T-cell (primary cell): Measurements from ENCODE around the gene SUSD1. TPM values are rescaled to one million over a fixed set of nuclear protein-coding genes. Genes with fewer than 3 reads are reported as not detected.
A peak's percentile ranks its signal among the peaks of the same experiment; 100 is the strongest.

Experiments used
- ATAC-seq, 4 experiments: fragments of 200-7000 bp in 3 of 4; fragments of 150-1000 bp in 1 of 4; cut with Tn5 transposase; replicated peaks in 1 of 4; 1 replicate in 3 of 4; 2 replicates in 1 of 4; pipeline ENCODE4 v1.10.0; 2021; ENCODE audit warnings: moderate library complexity in 3 of 4, mild to moderate bottlenecking in 2 of 4, moderate number of reproducible peaks in 1 of 4
- CTCF ChIA-PET, 2 donors: fragments of 300-600 bp; sonication (Branson Sonifier 250); formaldehyde crosslinking; loops; one replicate each; lab custom pipeline; 2022; ENCODE audit warnings: antibody characterized with exemption in 2 of 2; lab: Charles Lee
- POLR2A ChIA-PET, 2 donors: fragments of 300-600 bp; sonication (Branson Sonifier 250); formaldehyde crosslinking; loops; one replicate each; lab custom pipeline; 2022; ENCODE audit warnings: antibody characterized with exemption in 2 of 2; lab: Charles Lee
- DNase-seq, 35 experiments: peaks; one replicate each; pipeline versions ENCODE4 v3.0.0 to v3.0.0-alpha.2; 2013 to 2023
- H3K27ac ChIP-seq: one replicate; pipeline ENCODE4 v1.5.1; 2013; ENCODE audit warnings: low read length
- H3K27me3 ChIP-seq, 2 experiments: replicated peaks in 1 of 2; 1 replicate in 1 of 2; 2 replicates in 1 of 2; pipeline versions ENCODE4 v1.6.1 to v1.7.0; 2013; ENCODE audit warnings: low read length in 1 of 2, mixed read lengths in 1 of 2; ENCODE audit not compliant: control insufficient read depth in 2 of 2, insufficient read depth in 2 of 2; ENCODE audit errors: extremely low read depth in 1 of 2
- H3K36me3 ChIP-seq, 2 donors: 1 replicate in 1 of 2; 2 replicates in 1 of 2; pipeline versions ENCODE4 v1.6.1 to v1.7.0; 2013; ENCODE audit warnings: low read length in 1 of 2; ENCODE audit not compliant: control insufficient read depth in 2 of 2, insufficient read depth in 1 of 2; ENCODE audit errors: extremely low read depth in 1 of 2
- H3K4me1 ChIP-seq, 2 experiments: 1 replicate in 1 of 2; 2 replicates in 1 of 2; pipeline versions ENCODE4 v1.6.1 to v1.7.0; 2013; ENCODE audit warnings: low read length in 2 of 2, mixed read lengths in 1 of 2; ENCODE audit not compliant: insufficient read depth in 2 of 2, control insufficient read depth in 1 of 2; ENCODE audit errors: extremely low read depth in 1 of 2
- H3K4me3 ChIP-seq, 2 donors: 1 replicate in 1 of 2; 2 replicates in 1 of 2; pipeline versions ENCODE4 v1.5.1 to v1.7.0; 2013; ENCODE audit warnings: mild to moderate bottlenecking in 2 of 2, low read length in 1 of 2, moderate library complexity in 1 of 2; ENCODE audit not compliant: control insufficient read depth in 1 of 2; ENCODE audit errors: extremely low read depth in 1 of 2
- H3K9me3 ChIP-seq: 2 replicates; pipeline ENCODE4 v1.7.0; 2013
- H3K27ac Mint-ChIP-seq, 2 donors: one replicate each; pipeline ENCODE4 v1.8.0; 2020 to 2021; ENCODE audit warnings: mild to moderate bottlenecking in 2 of 2, mixed read lengths in 2 of 2
- H3K27me3 Mint-ChIP-seq, 2 donors: one replicate each; pipeline ENCODE4 v1.8.0; 2021 to 2022; ENCODE audit warnings: mixed read lengths in 2 of 2
- H3K36me3 Mint-ChIP-seq: one replicate; pipeline ENCODE4 v1.8.0; 2021; ENCODE audit warnings: mixed read lengths
- H3K4me1 Mint-ChIP-seq, 3 donors: one replicate each; pipeline ENCODE4 v1.8.0; 2020 to 2022; ENCODE audit warnings: mixed read lengths in 3 of 3, mild to moderate bottlenecking in 1 of 3
- H3K4me3 Mint-ChIP-seq, 3 donors: one replicate each; pipeline ENCODE4 v1.8.0; 2020 to 2022; ENCODE audit warnings: mild to moderate bottlenecking in 3 of 3, mixed read lengths in 3 of 3, moderate library complexity in 3 of 3
- H3K9me3 Mint-ChIP-seq, 3 donors: one replicate each; pipeline ENCODE4 v1.8.0; 2020 to 2022; ENCODE audit warnings: mixed read lengths in 3 of 3
- WGBS: methylation state at CpG from one replicate; pipeline ENCODE4 v1.1.5; 2013; ENCODE audit warnings: missing lambda C conversion rate; ENCODE audit not compliant: insufficient coverage; 5-methylcytosine and 5-hydroxymethylcytosine counted together
- total RNA-seq, 35 experiments: library from RNA in 6 of 35; stranded (reverse) in 6 of 35; fragments of 120-200 nt in 1 of 35; gene quantifications; one replicate each; pipeline versions ENCODE4 v1.2.1 to v1.2.4 and lab custom pipeline; 2013 to 2026

SUSD1 gene
- total RNA-seq, 5 donors from 2014 or later (not counting 1 experiment from before 2014, with no cell fraction given), result 5.6 to 17.5 (median 7.9) TPM

DNA sequence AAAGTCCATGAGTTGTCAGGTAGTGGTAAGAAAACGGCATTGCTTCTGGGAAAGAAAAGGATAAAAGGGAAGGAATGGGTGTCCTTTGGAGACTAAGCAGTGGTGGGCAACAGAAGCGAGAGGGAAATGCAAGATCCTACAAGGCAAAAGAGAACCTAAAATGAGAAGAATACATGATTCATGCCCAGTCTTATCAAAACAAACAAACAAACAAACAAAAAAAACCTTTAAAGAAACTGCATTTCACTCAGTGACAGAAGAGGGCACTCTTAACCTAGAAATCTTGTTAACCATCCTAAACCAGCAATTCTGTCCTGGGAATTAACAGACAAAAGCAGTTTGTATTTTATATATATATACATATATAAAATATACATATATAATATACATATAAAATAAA is 88.5 kb downstream of the SUSD1 start:
- H3K9me3 ChIP-seq, result no peaks in the 10 kb centered on the region
- Mint-ChIP-seq H3K27ac (no peak overlapping the region), H3K27me3 (no peaks in the 10 kb centered on the region), H3K9me3 (no peaks in the 10 kb centered on the region), H3K36me3 (peaks cover 40% of the 10 kb centered on the region), H3K4me1 (no peaks in the 10 kb centered on the region), H3K4me3 (no peak overlapping the region)
- ATAC-seq (no peak), DNase-seq (peak in 1 of 35 experiments; percentile 44)
- WGBS, result 100% methylated on average over 1 of the region's 2 CpGs
- POLR2A ChIA-PET, result interaction anchor here in 1 of 2 donors (0.6 kb wide), 1 partner anchor 226 kb away, joined by 3 read pairs; no protein-coding TSS in a partner anchor
- H3K27ac ChIP-seq, result no peak overlapping the region
- no peaks in the 10 kb centered on the region for H3K27me3 ChIP-seq
- H3K4me3 ChIP-seq, result no peak overlapping the region
- no peaks in the 10 kb centered on the region for H3K4me1 ChIP-seq
- CTCF ChIA-PET, result interaction anchor here (0.7 to 1.5 kb wide), 5 partner anchors 12 to 328 kb away, joined by 3 to 8 read pairs (median 4); no protein-coding TSS in a partner anchor
- H3K36me3 ChIP-seq, result no peaks in the 10 kb centered on the region

DNA sequence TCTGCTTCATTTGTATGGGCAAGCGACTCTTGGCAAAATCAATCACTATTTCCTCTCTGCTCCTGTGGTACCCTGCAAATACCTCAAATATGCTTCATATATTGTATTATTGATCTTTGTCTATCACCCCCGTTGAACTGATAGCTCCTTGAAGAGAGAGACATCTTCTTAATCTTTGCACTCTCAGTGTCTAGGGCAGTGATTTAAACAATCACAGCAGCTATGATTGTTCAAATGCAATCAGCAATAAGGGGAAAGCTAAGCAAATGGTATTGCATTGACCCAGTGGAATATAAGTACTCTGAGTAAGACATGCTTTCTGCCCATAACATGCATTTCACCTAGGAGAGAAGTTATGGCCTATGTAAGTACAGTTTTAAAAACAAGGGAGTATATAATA is 90.2 kb downstream of the SUSD1 start:
- Mint-ChIP-seq H3K4me1 (no peaks in the 10 kb centered on the region), H3K27me3 (no peaks in the 10 kb centered on the region), H3K27ac (no peak overlapping the region), H3K4me3 (no peak overlapping the region), H3K36me3 (peaks cover 45% of the 10 kb centered on the region), H3K9me3 (no peaks in the 10 kb centered on the region)
- Histone ChIP-seq H3K4me3 (no peak overlapping the region), H3K4me1 (no peaks in the 10 kb centered on the region), H3K27me3 (no peaks in the 10 kb centered on the region), H3K9me3 (no peaks in the 10 kb centered on the region), H3K36me3 (no peaks in the 10 kb centered on the region), H3K27ac (no peak overlapping the region)
- CTCF ChIA-PET, result interaction anchor here (0.6 to 1.4 kb wide), 8 partner anchors 10 to 489 kb away, joined by 3 to 7 read pairs (median 4); no protein-coding TSS in a partner anchor
- WGBS, result no CpG with 5 or more reads among the region's 2 CpGs
- POLR2A ChIA-PET, result no interaction called here
- ATAC-seq, result no peak
- DNase-seq, result no peak

DNA sequence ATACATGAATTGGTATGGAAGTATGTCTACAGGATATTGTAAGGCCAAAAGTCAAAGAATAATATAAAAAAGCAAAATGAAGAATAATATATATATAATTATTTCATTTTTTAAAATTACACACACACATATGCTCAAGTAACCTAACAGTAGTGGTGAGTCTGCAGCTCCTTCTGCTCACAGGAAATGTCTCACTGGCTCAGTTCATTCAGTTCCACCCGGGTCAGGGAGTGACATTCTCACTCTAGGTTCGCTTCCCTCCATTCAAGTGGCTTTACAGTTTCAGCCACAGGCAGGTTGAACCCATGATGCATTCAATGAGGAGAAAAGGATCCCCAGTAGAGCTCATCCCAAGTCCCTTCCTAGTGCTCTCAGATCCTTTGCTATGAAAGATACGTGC is 90.8 kb downstream of the SUSD1 start:
- no peak overlapping the region for H3K4me3 ChIP-seq
- no peak overlapping the region for H3K27ac Mint-ChIP-seq
- CTCF ChIA-PET, result interaction anchor here (0.6 to 1.4 kb wide), 7 partner anchors 10 to 488 kb away, joined by 3 to 7 read pairs (median 4); no protein-coding TSS in a partner anchor

DNA sequence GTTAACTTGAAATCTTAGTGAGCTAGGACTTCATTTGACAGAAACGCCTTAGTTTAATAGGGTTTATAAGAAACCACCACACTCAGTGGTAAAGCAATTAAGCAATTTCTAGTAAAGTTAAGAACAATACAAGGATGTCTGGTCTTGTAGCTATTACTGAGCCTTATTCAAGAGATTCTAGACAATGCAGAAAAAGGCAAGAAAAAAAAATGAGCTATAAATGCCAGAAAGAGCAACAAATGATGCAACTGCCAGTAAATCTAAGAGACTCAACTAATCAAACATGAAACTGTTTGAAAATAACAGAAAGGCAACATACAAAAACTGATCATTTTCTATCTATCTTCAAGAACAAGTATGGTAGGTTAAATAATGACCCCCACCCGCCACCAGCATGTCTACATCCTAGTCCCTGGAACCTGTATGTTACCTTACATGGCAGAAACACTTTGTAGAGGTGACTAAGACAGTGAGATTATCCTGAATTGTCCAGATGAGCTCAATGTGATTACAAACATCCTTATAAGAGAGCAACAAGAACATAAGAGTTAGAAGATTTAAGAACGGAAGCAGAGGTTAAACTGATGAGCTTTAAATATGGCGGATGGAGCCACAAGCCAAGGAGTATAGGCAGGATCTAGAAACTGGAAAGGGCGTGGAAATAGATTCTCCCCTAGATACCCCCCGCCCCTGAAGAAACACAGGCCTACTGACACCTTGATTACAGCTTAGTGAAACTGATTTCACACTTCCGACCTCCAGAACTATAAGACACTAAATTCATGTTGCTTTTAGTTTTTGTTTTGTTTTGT is 93.0 kb downstream of the SUSD1 start:
- ChIA-PET CTCF (interaction anchor here (0.6 to 1.0 kb wide), 5 partner anchors 20 to 394 kb away, joined by 3 to 5 read pairs (median 3); no protein-coding TSS in a partner anchor), POLR2A (interaction anchor here (0.5 to 0.6 kb wide), 3 partner anchors 73 to 764 kb away, joined by 3 to 6 read pairs (median 4); no protein-coding TSS in a partner anchor)
- Mint-ChIP-seq H3K36me3 (peaks cover 30% of the 10 kb centered on the region), H3K27me3 (no peaks in the 10 kb centered on the region), H3K27ac (no peak overlapping the region), H3K4me1 (peaks cover under 1 to 1% (median 1%) of the 10 kb centered on the region in 3 donors), H3K9me3 (no peaks in the 10 kb centered on the region), H3K4me3 (no peak overlapping the region)
- DNase-seq, result no peak
- no peaks in the 10 kb centered on the region for H3K27me3 ChIP-seq
- no peaks in the 10 kb centered on the region for H3K36me3 ChIP-seq
- no CpG with 5 or more reads among the region's 7 CpGs for WGBS
- H3K27ac ChIP-seq, result no peak overlapping the region
- no peak overlapping the region for H3K4me3 ChIP-seq
- H3K4me1 ChIP-seq, result peaks cover 0 to under 1% of the 10 kb centered on the region in 2 experiments
- no peaks in the 10 kb centered on the region for H3K9me3 ChIP-seq
- no peak for ATAC-seq

More for the DNA sequence above, 90.8 kb downstream of the SUSD1 start:
- Mint-ChIP-seq H3K4me1 (no peaks in the 10 kb centered on the region), H3K27me3 (no peaks in the 10 kb centered on the region), H3K4me3 (no peak overlapping the region), H3K9me3 (no peaks in the 10 kb centered on the region), H3K36me3 (peaks cover 45% of the 10 kb centered on the region)
- ATAC-seq (no peak), DNase-seq (no peak)
- WGBS, result 62% methylated on average over 2 of the region's 3 CpGs
- POLR2A ChIA-PET, result no interaction called here
- H3K4me1 ChIP-seq, result no peaks in the 10 kb centered on the region
- H3K9me3 ChIP-seq, result no peaks in the 10 kb centered on the region
- H3K27me3 ChIP-seq, result no peaks in the 10 kb centered on the region
- H3K27ac ChIP-seq, result no peak overlapping the region
- H3K36me3 ChIP-seq, result no peaks in the 10 kb centered on the region

DNA sequence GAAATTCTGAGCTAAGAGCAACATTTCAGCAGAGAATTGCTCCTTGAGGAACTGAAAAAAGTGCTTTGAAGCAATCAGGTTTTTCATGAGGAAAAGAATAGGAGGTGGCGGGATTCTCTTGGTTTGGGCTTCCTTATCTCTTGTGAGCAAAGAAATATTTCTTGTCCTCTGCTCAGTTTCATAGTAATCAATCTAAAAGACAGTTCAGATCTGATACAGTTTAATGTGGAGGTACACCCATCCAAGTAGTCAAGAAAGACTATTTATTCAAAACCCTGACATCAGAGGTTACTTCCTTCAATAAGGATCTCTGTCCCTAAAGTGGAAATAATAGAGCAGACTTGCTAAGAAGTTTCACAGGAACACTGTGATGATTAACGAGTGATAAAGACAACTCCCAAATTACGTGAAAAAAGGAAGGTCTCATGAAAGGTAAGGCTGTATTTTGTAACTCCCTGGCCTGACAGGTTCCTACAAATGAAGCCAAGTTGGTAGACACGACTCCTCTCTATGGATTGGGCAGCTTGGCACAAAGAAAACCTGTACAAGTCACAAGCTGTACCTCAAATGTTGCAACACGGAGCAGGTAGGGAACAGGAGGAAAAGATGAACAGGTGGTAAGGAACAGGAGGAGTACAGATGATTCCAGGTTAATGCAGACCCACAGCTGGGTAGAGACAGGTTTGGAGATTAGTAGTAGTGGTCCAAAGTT is 94.1 kb downstream of the SUSD1 start:
- H3K27ac ChIP-seq, result no peak overlapping the region
- H3K9me3 Mint-ChIP-seq, result no peaks in the 10 kb centered on the region
- H3K36me3 Mint-ChIP-seq, result peaks cover 26% of the 10 kb centered on the region
- DNase-seq, result no peak
- no peaks in the 10 kb centered on the region for H3K36me3 ChIP-seq
- ChIA-PET POLR2A (no interaction called here), CTCF (interaction anchor here in 1 of 2 donors (0.6 to 1.0 kb wide), 3 partner anchors 322 to 559 kb away, joined by 3 to 4 read pairs (median 3); no protein-coding TSS in a partner anchor)
- no peaks in the 10 kb centered on the region for H3K27me3 Mint-ChIP-seq
- no peak overlapping the region for H3K4me3 ChIP-seq
- WGBS, result 100% methylated on average over 1 of the region's 5 CpGs
- no peaks in the 10 kb centered on the region for H3K9me3 ChIP-seq
- peaks cover 6 to 13% (median 7%) of the 10 kb centered on the region in 3 donors for H3K4me1 Mint-ChIP-seq
- H3K27ac Mint-ChIP-seq, result no peak overlapping the region
- peaks cover 0 to 2% of the 10 kb centered on the region in 2 experiments for H3K4me1 ChIP-seq
- ATAC-seq, result no peak
- no peaks in the 10 kb centered on the region for H3K27me3 ChIP-seq
- H3K4me3 Mint-ChIP-seq, result no peak overlapping the region

DNA sequence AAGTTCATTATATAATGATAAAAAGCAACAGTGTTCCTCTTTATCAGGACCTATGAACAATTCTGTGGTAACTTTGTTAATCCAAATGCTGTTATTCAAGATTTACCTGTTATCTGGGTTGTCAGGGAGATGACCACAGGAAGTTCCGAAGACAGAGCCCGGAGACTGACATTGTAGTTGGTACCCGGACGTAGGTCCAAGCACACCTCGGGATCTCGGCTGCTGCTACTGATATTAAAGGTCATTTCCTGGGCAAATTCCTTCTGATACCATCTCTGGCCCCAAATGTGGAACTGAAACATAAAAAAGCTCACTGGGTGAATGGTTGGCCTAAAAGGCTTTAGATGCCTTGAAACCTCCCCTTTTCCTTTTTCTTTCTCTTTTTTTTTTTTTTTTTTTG is 96.7 kb downstream of the SUSD1 start:
- H3K36me3 ChIP-seq, result no peaks in the 10 kb centered on the region
- Mint-ChIP-seq H3K4me3 (no peak overlapping the region), H3K4me1 (peaks cover 22 to 27% (median 24%) of the 10 kb centered on the region in 3 donors), H3K36me3 (peaks cover 12% of the 10 kb centered on the region), H3K27me3 (no peaks in the 10 kb centered on the region), H3K9me3 (no peaks in the 10 kb centered on the region), H3K27ac (no peak overlapping the region)
- no peak for DNase-seq
- WGBS, result 98% methylated on average over 6 of the region's 6 CpGs
- ATAC-seq, result no peak
- ChIA-PET CTCF (interaction anchor here (0.6 kb wide), 2 partner anchors 66 to 336 kb away, joined by 3 read pairs; no protein-coding TSS in a partner anchor), POLR2A (interaction anchor here (0.6 kb wide), 2 partner anchors 24 to 326 kb away, joined by 3 to 4 read pairs; no protein-coding TSS in a partner anchor)
- H3K27me3 ChIP-seq, result no peaks in the 10 kb centered on the region
- H3K4me3 ChIP-seq, result no peak overlapping the region
- H3K4me1 ChIP-seq, result peaks cover 8 to 14% of the 10 kb centered on the region in 2 experiments
- no peaks in the 10 kb centered on the region for H3K9me3 ChIP-seq
- no peak overlapping the region for H3K27ac ChIP-seq
